GM19099 (cell line): ENCODE measurements around the gene CELF5.

Source experiments
- POLR2A ChIP-seq: IDR thresholded peaks from 3 replicates; pipeline ENCODE4 v1.6.1; 2011; ENCODE audit warnings: low read depth; ENCODE audit not compliant: insufficient read length; ENCODE audit errors: extremely low read depth

Gene CELF5

GRCh38 chr19:3216874-3217273 is 7.6 kb upstream of the CELF5 start:
- no peak for TF ChIP-seq POLR2A

GRCh38 chr19:3220576-3220975 is 3.9 kb upstream of the CELF5 start:
- TF ChIP-seq POLR2A: no peak

GRCh38 chr19:3222709-3223108 is 1.8 kb upstream of the CELF5 start:
- TF ChIP-seq POLR2A: no peak

- no peak for TF ChIP-seq POLR2A
Measured at GRCh38 chr19:3225169-3225485, 666 bp downstream of the CELF5 start.

GRCh38 chr19:3225677-3226093 is 1.2 kb downstream of the CELF5 start:
- no peak for TF ChIP-seq POLR2A

GRCh38 chr19:3227054-3227626 is 2.7 kb downstream of the CELF5 start:
- no peak for TF ChIP-seq POLR2A

- no peak for TF ChIP-seq POLR2A
Measured at GRCh38 chr19:3229346-3229743, 4.9 kb downstream of the CELF5 start.

- TF ChIP-seq POLR2A: no peak
Measured at GRCh38 chr19:3229888-3230496, 5.5 kb downstream of the CELF5 start.

GRCh38 chr19:3231288-3231687 is 6.8 kb downstream of the CELF5 start:
- no peak for TF ChIP-seq POLR2A

- TF ChIP-seq POLR2A: no peak
Measured at GRCh38 chr19:3233116-3233515, 8.7 kb downstream of the CELF5 start.

GRCh38 chr19:3233831-3234230 is 9.4 kb downstream of the CELF5 start:
- no peak for TF ChIP-seq POLR2A

- TF ChIP-seq POLR2A: no peak
Measured at GRCh38 chr19:3234800-3235199, 10.3 kb downstream of the CELF5 start.

- no peak for TF ChIP-seq POLR2A
Measured at GRCh38 chr19:3236272-3236671, 11.8 kb downstream of the CELF5 start.

GRCh38 chr19:3238066-3238561 is 13.7 kb downstream of the CELF5 start:
- no peak for TF ChIP-seq POLR2A

GRCh38 chr19:3239367-3239766 is 14.9 kb downstream of the CELF5 start:
- TF ChIP-seq POLR2A: no peak

- TF ChIP-seq POLR2A: no peak
Measured at GRCh38 chr19:3243819-3244700, 19.6 kb downstream of the CELF5 start.
